Subcutaneous abdominal adipose tissue (tissue), 5 donors: ENCODE measurements around the gene KIF2C.
"Not testable (repeated sequence)": the region's sequence is repeated elsewhere in the genome, so short reads cannot be mapped to it uniquely, and the experiment has no call there.

Experiments used
- H3K27ac ChIP-seq: one replicate; pipeline ENCODE4 v1.7.0; 2013; ENCODE audit warnings: low read depth, mild to moderate bottlenecking, inconsistent platforms, low read length, moderate library complexity
- H3K27me3 ChIP-seq, 5 donors: one replicate each; pipeline ENCODE4 v1.7.0; 2013; ENCODE audit warnings: low read length in 5 of 5, inconsistent platforms in 1 of 5; ENCODE audit not compliant: control insufficient read depth in 5 of 5, insufficient read depth in 4 of 5
- H3K36me3 ChIP-seq, 5 donors: one replicate each; pipeline ENCODE4 v1.7.0; 2013; ENCODE audit warnings: low read length in 5 of 5; ENCODE audit not compliant: control insufficient read depth in 5 of 5, insufficient read depth in 5 of 5
- H3K4me1 ChIP-seq, 5 donors: one replicate each; pipeline ENCODE4 v1.7.0; 2013; ENCODE audit warnings: low read length in 5 of 5, mild to moderate bottlenecking in 3 of 5, moderate library complexity in 1 of 5; ENCODE audit not compliant: control insufficient read depth in 5 of 5, insufficient read depth in 5 of 5
- H3K4me3 ChIP-seq, 5 donors: one replicate each; pipeline ENCODE4 v1.7.0; 2013; ENCODE audit warnings: low read length in 5 of 5, low read depth in 1 of 5
- H3K9ac ChIP-seq, 5 donors: one replicate each; pipeline ENCODE4 v1.7.0; 2013; ENCODE audit warnings: low read length in 5 of 5, mild to moderate bottlenecking in 4 of 5, moderate library complexity in 3 of 5
- H3K9me3 ChIP-seq, 5 donors: one replicate each; pipeline ENCODE4 v1.7.0; 2013; ENCODE audit warnings: low read length in 5 of 5; ENCODE audit not compliant: control insufficient read depth in 5 of 5
- donor health status: healthy.
- donor health status: healthy.
- donor health status: healthy.
- donor health status: healthy.
- donor health status: healthy.

KIF2C gene

GRCh38 chr1:44810101-44810761 is 70.6 kb downstream of the KIF2C start:
- peak overlapping the region; percentile 97 for H3K27ac ChIP-seq
- H3K27me3 ChIP-seq, result no peaks in the 10 kb centered on the region
- no peaks in the 10 kb centered on the region for H3K9me3 ChIP-seq
- peak overlapping the region; percentile 4 to 61 (median 55) for H3K4me3 ChIP-seq
- peak overlapping the region in 3 of 5 donors; percentile 4 to 91 (median 72) for H3K9ac ChIP-seq
- peaks cover 29 to 87% (median 76%) of the 10 kb centered on the region in 5 donors for H3K4me1 ChIP-seq
- peaks cover 0 to 18% (median 14%) of the 10 kb centered on the region in 5 donors for H3K36me3 ChIP-seq

- peaks cover 29 to 82% (median 71%) of the 10 kb centered on the region in 5 donors for H3K4me1 ChIP-seq
- peaks cover 0 to 14% (median 10%) of the 10 kb centered on the region in 5 donors for H3K36me3 ChIP-seq
- H3K27ac ChIP-seq, result peak overlapping the region; percentile 97
- peak overlapping the region in 1 of 5 donors; percentile 91 for H3K9ac ChIP-seq
- H3K27me3 ChIP-seq, H3K9me3 ChIP-seq: not testable (repeated sequence)
- H3K4me3 ChIP-seq, result peak overlapping the region in 1 of 5 donors; percentile 55
These were observed 71.1 kb downstream of the KIF2C start for GRCh38 chr1:44810762-44811105.

GRCh38 chr1:44811234-44811633 is 71.6 kb downstream of the KIF2C start:
- no peaks in the 10 kb centered on the region for H3K9me3 ChIP-seq
- H3K27ac ChIP-seq, result peak overlapping the region; percentile 97
- peaks cover 0 to 12% (median 7%) of the 10 kb centered on the region in 5 donors for H3K36me3 ChIP-seq
- peak overlapping the region in 1 of 5 donors; percentile 27 for H3K9ac ChIP-seq
- H3K4me3 ChIP-seq, result no peak overlapping the region
- H3K4me1 ChIP-seq, result peaks cover 29 to 77% (median 69%) of the 10 kb centered on the region in 5 donors
- no peaks in the 10 kb centered on the region for H3K27me3 ChIP-seq

GRCh38 chr1:44812822-44813543 is 73.3 kb downstream of the KIF2C start:
- peaks cover 17 to 59% (median 52%) of the 10 kb centered on the region in 5 donors for H3K4me1 ChIP-seq
- H3K4me3 ChIP-seq, result peak overlapping the region in 4 of 5 donors; percentile 57 to 69 (median 67)
- peak overlapping the region in 2 of 5 donors; percentile 59 to 72 for H3K9ac ChIP-seq
- H3K36me3 ChIP-seq, result peaks cover 0 to 7% (median 2%) of the 10 kb centered on the region in 5 donors
- no peaks in the 10 kb centered on the region for H3K27me3 ChIP-seq
- no peaks in the 10 kb centered on the region for H3K9me3 ChIP-seq
- H3K27ac ChIP-seq, result peak overlapping the region; percentile 61

GRCh38 chr1:44815926-44816325 is 76.3 kb downstream of the KIF2C start:
- H3K9ac ChIP-seq, H3K27ac ChIP-seq, H3K27me3 ChIP-seq, H3K4me3 ChIP-seq, H3K9me3 ChIP-seq, H3K36me3 ChIP-seq: not testable (repeated sequence)
- peaks cover 3 to 47% (median 40%) of the 10 kb centered on the region in 5 donors for H3K4me1 ChIP-seq

- H3K9ac ChIP-seq, result no peak overlapping the region
- H3K4me3 ChIP-seq, result no peak overlapping the region
- peaks cover 0 to 7% (median 2%) of the 10 kb centered on the region in 5 donors for H3K36me3 ChIP-seq
- H3K27me3 ChIP-seq, result no peaks in the 10 kb centered on the region
- no peaks in the 10 kb centered on the region for H3K9me3 ChIP-seq
- peaks cover 3 to 37% (median 31%) of the 10 kb centered on the region in 5 donors for H3K4me1 ChIP-seq
- no peak overlapping the region for H3K27ac ChIP-seq
These were observed 77.7 kb downstream of the KIF2C start for GRCh38 chr1:44817307-44817706.
